ENCODE results near the gene FLNA. TPM values are rescaled to one million over a fixed set of nuclear protein-coding genes. Genes with fewer than 3 reads are reported as not detected.
A peak's percentile ranks its signal among the peaks of the same experiment; 100 is the strongest.

FLNA gene
- total and polyA plus RNA-seq, 2 of the 13 experiments (the other 11 are each of a cell fraction or from before 2014, with no cell fraction given) = 83.4 to 174 TPM

DNA sequence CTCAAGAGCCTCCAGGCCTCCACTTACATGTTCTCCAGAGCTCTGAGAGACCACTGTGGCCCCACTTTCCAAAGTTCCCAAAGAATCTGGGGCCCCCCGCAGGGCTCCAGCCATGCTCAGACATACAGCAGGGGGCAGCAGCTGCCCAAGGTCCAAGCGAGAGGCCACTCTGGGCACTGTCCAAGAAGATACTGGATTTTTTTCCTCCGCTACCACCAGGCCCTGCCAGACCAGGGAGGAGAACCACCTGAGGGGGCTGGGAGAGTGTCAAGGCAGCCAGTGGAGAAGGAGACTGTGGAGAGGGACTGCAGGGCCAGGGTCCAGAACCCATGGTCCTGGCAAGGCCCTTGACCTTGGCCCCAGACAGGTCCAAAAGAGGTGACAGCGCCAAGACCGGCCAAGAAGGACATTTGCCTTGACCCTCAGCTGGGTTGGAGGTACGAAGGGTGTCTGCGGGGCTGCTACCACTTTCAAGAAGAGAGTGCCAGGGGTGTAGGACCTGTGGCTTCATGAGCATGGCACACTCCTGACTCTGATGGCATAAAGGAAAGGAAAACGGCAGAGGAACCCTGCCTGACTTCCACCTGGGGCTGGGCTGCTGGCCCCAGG is 10.0 kb upstream of the FLNA start (continued):
- TF ChIP-seq, protein P1, sequence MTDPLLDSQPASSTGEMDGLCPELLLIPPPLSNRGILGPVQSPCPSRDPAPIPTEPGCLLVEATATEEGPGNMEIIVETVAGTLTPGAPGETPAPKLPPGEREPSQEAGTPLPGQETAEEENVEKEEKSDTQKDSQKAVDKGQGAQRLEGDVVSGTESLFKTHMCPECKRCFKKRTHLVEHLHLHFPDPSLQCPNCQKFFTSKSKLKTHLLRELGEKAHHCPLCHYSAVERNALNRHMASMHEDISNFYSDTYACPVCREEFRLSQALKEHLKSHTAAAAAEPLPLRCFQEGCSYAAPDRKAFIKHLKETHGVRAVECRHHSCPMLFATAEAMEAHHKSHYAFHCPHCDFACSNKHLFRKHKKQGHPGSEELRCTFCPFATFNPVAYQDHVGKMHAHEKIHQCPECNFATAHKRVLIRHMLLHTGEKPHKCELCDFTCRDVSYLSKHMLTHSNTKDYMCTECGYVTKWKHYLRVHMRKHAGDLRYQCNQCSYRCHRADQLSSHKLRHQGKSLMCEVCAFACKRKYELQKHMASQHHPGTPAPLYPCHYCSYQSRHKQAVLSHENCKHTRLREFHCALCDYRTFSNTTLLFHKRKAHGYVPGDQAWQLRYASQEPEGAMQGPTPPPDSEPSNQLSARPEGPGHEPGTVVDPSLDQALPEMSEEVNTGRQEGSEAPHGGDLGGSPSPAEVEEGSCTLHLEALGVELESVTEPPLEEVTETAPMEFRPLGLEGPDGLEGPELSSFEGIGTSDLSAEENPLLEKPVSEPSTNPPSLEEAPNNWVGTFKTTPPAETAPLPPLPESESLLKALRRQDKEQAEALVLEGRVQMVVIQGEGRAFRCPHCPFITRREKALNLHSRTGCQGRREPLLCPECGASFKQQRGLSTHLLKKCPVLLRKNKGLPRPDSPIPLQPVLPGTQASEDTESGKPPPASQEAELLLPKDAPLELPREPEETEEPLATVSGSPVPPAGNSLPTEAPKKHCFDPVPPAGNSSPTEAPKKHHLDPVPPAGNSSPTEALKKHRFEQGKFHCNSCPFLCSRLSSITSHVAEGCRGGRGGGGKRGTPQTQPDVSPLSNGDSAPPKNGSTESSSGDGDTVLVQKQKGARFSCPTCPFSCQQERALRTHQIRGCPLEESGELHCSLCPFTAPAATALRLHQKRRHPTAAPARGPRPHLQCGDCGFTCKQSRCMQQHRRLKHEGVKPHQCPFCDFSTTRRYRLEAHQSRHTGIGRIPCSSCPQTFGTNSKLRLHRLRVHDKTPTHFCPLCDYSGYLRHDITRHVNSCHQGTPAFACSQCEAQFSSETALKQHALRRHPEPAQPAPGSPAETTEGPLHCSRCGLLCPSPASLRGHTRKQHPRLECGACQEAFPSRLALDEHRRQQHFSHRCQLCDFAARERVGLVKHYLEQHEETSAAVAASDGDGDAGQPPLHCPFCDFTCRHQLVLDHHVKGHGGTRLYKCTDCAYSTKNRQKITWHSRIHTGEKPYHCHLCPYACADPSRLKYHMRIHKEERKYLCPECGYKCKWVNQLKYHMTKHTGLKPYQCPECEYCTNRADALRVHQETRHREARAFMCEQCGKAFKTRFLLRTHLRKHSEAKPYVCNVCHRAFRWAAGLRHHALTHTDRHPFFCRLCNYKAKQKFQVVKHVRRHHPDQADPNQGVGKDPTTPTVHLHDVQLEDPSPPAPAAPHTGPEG (CRISPR knock-in tag; IDR thresholded peaks at IDR 0.05) = no peak
- TF ChIP-seq, protein P2, sequence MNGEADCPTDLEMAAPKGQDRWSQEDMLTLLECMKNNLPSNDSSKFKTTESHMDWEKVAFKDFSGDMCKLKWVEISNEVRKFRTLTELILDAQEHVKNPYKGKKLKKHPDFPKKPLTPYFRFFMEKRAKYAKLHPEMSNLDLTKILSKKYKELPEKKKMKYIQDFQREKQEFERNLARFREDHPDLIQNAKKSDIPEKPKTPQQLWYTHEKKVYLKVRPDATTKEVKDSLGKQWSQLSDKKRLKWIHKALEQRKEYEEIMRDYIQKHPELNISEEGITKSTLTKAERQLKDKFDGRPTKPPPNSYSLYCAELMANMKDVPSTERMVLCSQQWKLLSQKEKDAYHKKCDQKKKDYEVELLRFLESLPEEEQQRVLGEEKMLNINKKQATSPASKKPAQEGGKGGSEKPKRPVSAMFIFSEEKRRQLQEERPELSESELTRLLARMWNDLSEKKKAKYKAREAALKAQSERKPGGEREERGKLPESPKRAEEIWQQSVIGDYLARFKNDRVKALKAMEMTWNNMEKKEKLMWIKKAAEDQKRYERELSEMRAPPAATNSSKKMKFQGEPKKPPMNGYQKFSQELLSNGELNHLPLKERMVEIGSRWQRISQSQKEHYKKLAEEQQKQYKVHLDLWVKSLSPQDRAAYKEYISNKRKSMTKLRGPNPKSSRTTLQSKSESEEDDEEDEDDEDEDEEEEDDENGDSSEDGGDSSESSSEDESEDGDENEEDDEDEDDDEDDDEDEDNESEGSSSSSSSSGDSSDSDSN (CRISPR knock-in tag; IDR thresholded peaks at IDR 0.05) = 0 out of 2 replicates have a peak, but pooled peaks have one; percentile 27
- TF ChIP-seq, protein P3, sequence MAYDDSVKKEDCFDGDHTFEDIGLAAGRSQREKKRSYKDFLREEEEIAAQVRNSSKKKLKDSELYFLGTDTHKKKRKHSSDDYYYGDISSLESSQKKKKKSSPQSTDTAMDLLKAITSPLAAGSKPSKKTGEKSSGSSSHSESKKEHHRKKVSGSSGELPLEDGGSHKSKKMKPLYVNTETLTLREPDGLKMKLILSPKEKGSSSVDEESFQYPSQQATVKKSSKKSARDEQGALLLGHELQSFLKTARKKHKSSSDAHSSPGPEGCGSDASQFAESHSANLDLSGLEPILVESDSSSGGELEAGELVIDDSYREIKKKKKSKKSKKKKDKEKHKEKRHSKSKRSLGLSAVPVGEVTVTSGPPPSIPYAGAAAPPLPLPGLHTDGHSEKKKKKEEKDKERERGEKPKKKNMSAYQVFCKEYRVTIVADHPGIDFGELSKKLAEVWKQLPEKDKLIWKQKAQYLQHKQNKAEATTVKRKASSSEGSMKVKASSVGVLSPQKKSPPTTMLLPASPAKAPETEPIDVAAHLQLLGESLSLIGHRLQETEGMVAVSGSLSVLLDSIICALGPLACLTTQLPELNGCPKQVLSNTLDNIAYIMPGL (CRISPR knock-in tag; IDR thresholded peaks at IDR 0.05; ENCODE audit: borderline replicate concordance in 1 of 2, low read depth in 1 of 2) = peak in 1 of 2 experiments; percentile 34; a peak in 1 of 4 replicates
- TF ChIP-seq ZNF747 (CRISPR knock-in tag; IDR thresholded peaks at IDR 0.05; ENCODE audit: borderline replicate concordance) = 0 out of 2 replicates have a peak, but pooled peaks have one; percentile 36
- TF ChIP-seq, protein P4, sequence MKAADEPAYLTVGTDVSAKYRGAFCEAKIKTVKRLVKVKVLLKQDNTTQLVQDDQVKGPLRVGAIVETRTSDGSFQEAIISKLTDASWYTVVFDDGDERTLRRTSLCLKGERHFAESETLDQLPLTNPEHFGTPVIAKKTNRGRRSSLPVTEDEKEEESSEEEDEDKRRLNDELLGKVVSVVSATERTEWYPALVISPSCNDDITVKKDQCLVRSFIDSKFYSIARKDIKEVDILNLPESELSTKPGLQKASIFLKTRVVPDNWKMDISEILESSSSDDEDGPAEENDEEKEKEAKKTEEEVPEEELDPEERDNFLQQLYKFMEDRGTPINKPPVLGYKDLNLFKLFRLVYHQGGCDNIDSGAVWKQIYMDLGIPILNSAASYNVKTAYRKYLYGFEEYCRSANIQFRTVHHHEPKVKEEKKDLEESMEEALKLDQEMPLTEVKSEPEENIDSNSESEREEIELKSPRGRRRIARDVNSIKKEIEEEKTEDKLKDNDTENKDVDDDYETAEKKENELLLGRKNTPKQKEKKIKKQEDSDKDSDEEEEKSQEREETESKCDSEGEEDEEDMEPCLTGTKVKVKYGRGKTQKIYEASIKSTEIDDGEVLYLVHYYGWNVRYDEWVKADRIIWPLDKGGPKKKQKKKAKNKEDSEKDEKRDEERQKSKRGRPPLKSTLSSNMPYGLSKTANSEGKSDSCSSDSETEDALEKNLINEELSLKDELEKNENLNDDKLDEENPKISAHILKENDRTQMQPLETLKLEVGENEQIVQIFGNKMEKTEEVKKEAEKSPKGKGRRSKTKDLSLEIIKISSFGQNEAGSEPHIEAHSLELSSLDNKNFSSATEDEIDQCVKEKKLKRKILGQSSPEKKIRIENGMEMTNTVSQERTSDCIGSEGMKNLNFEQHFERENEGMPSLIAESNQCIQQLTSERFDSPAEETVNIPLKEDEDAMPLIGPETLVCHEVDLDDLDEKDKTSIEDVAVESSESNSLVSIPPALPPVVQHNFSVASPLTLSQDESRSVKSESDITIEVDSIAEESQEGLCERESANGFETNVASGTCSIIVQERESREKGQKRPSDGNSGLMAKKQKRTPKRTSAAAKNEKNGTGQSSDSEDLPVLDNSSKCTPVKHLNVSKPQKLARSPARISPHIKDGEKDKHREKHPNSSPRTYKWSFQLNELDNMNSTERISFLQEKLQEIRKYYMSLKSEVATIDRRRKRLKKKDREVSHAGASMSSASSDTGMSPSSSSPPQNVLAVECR (CRISPR knock-in tag; IDR thresholded peaks at IDR 0.05; ENCODE audit: borderline replicate concordance) = 0 out of 2 replicates have a peak, but pooled peaks have one; percentile 13
- TF ChIP-seq, protein P5, sequence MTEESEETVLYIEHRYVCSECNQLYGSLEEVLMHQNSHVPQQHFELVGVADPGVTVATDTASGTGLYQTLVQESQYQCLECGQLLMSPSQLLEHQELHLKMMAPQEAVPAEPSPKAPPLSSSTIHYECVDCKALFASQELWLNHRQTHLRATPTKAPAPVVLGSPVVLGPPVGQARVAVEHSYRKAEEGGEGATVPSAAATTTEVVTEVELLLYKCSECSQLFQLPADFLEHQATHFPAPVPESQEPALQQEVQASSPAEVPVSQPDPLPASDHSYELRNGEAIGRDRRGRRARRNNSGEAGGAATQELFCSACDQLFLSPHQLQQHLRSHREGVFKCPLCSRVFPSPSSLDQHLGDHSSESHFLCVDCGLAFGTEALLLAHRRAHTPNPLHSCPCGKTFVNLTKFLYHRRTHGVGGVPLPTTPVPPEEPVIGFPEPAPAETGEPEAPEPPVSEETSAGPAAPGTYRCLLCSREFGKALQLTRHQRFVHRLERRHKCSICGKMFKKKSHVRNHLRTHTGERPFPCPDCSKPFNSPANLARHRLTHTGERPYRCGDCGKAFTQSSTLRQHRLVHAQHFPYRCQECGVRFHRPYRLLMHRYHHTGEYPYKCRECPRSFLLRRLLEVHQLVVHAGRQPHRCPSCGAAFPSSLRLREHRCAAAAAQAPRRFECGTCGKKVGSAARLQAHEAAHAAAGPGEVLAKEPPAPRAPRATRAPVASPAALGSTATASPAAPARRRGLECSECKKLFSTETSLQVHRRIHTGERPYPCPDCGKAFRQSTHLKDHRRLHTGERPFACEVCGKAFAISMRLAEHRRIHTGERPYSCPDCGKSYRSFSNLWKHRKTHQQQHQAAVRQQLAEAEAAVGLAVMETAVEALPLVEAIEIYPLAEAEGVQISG (CRISPR knock-in tag; IDR thresholded peaks at IDR 0.05) = peak; percentile 84

Measured in HepG2 (cell line).